ENCODE measurements around the gene FCHSD1. TPM values are rescaled to one million over a fixed set of nuclear protein-coding genes. Genes with fewer than 3 reads are reported as not detected.
A peak's percentile ranks its signal among the peaks of the same experiment; 100 is the strongest.

FCHSD1 gene
- total RNA-seq, 1 experiment from 2014 or later: 5.8 TPM

- peak overlapping the region; percentile 99 for H3K4me3 ChIP-seq
- peaks cover 37% of the 10 kb centered on the region for H3K36me3 ChIP-seq
- no peaks in the 10 kb centered on the region for H3K9me3 ChIP-seq
- H3K27me3 ChIP-seq: no peaks in the 10 kb centered on the region; the same call in 1 of the 2 replicates
- DNase-seq: peak; percentile 38
Observed at GRCh38 chr5:141637123-141637766, 14.0 kb downstream of the FCHSD1 start.

- Histone ChIP-seq H3K4me3 (peak within 1 kb of the TSS; percentile 99), H3K9me3 (no peaks in the 10 kb centered on the region), H3K36me3 (peaks cover 41% of the 10 kb centered on the region), H3K27me3 (no peaks in the 10 kb centered on the region; the same call in 1 of the 2 replicates)
- DNase-seq: peak; percentile 94
Observed at GRCh38 chr5:141636413-141637122, 14.7 kb downstream of the FCHSD1 start, which contains the start of the genes HDAC3 and RELL2. Gene HDAC3 (minus strand): TSS chr5:141636849. CDS start chr5:141636790, 59 bp downstream. Gene RELL2 (plus strand): TSS chr5:141636997. CDS start chr5:141638226, 1,229 bp downstream.

GRCh38 chr5:141636106-141636412 lies 15.2 kb downstream of the FCHSD1 start:
- DNase-seq: no peak
- Histone ChIP-seq H3K36me3 (peaks cover 46% of the 10 kb centered on the region), H3K9me3 (no peaks in the 10 kb centered on the region), H3K4me3 (peak overlapping the region; percentile 99), H3K27me3 (no peaks in the 10 kb centered on the region; the same call in 1 of the 2 replicates)

GRCh38 chr5:141635646-141636045 lies 15.6 kb downstream of the FCHSD1 start:
- H3K27me3 ChIP-seq: no peaks in the 10 kb centered on the region; the same call in 1 of the 2 replicates
- DNase-seq: no peak
- H3K36me3 ChIP-seq: peaks cover 49% of the 10 kb centered on the region
- peak overlapping the region; percentile 99 for H3K4me3 ChIP-seq
- H3K9me3 ChIP-seq: no peaks in the 10 kb centered on the region

GRCh38 chr5:141634720-141635119 lies 16.5 kb downstream of the FCHSD1 start:
- Histone ChIP-seq H3K36me3 (peaks cover 58% of the 10 kb centered on the region), H3K27me3 (no peaks in the 10 kb centered on the region; the same call in 1 of the 2 replicates), H3K9me3 (no peaks in the 10 kb centered on the region), H3K4me3 (no peak overlapping the region; the same call in 1 of the 2 replicates)
- no peak for DNase-seq

GRCh38 chr5:141633871-141634561 lies 17.2 kb downstream of the FCHSD1 start:
- Histone ChIP-seq H3K4me3 (no peak overlapping the region), H3K36me3 (peaks cover 61% of the 10 kb centered on the region), H3K9me3 (no peaks in the 10 kb centered on the region), H3K27me3 (no peaks in the 10 kb centered on the region; the same call in 1 of the 2 replicates)
- DNase-seq: no peak

GRCh38 chr5:141632650-141633049 lies 18.6 kb downstream of the FCHSD1 start:
- peaks cover 75% of the 10 kb centered on the region for H3K36me3 ChIP-seq

GRCh38 chr5:141630570-141631140 lies 20.6 kb downstream of the FCHSD1 start:
- peaks cover 90% of the 10 kb centered on the region for H3K36me3 ChIP-seq

More at GRCh38 chr5:141632650-141633049, 18.6 kb downstream of the FCHSD1 start:
- Histone ChIP-seq H3K4me3 (no peak overlapping the region), H3K9me3 (no peaks in the 10 kb centered on the region), H3K27me3 (no peaks in the 10 kb centered on the region; the same call in 1 of the 2 replicates)
- DNase-seq: no peak

GRCh38 chr5:141628175-141628788 lies 22.9 kb downstream of the FCHSD1 start:
- Histone ChIP-seq H3K27me3 (no peaks in the 10 kb centered on the region), H3K9me3 (no peaks in the 10 kb centered on the region), H3K36me3 (peaks cover 90% of the 10 kb centered on the region), H3K4me3 (no peak overlapping the region)
- DNase-seq: no peak

More at GRCh38 chr5:141630570-141631140, 20.6 kb downstream of the FCHSD1 start:
- no peak for DNase-seq
- no peaks in the 10 kb centered on the region for H3K9me3 ChIP-seq
- H3K27me3 ChIP-seq: no peaks in the 10 kb centered on the region
- no peak overlapping the region for H3K4me3 ChIP-seq

GRCh38 chr5:141623611-141624010 lies 27.6 kb downstream of the FCHSD1 start:
- no peak for DNase-seq
- no peaks in the 10 kb centered on the region for H3K27me3 ChIP-seq
- no peaks in the 10 kb centered on the region for H3K9me3 ChIP-seq
- H3K4me3 ChIP-seq: no peak overlapping the region
- peaks cover 79% of the 10 kb centered on the region for H3K36me3 ChIP-seq

- peaks cover 75% of the 10 kb centered on the region for H3K36me3 ChIP-seq
- no peak for DNase-seq
- no peaks in the 10 kb centered on the region for H3K9me3 ChIP-seq
- no peak overlapping the region for H3K4me3 ChIP-seq
- no peaks in the 10 kb centered on the region for H3K27me3 ChIP-seq
Observed at GRCh38 chr5:141623186-141623585, 28.0 kb downstream of the FCHSD1 start.

- H3K4me3 ChIP-seq: peak within 1 kb of the TSS; percentile 88
- H3K36me3 ChIP-seq: peaks cover 59% of the 10 kb centered on the region
- H3K9me3 ChIP-seq: no peaks in the 10 kb centered on the region; the same call in 1 of the 2 replicates
- H3K27me3 ChIP-seq: no peaks in the 10 kb centered on the region
- DNase-seq: peak; percentile 99
Observed at GRCh38 chr5:141618804-141619554, 32.2 kb downstream of the FCHSD1 start, which contains the start of gene DIAPH1. Gene DIAPH1 (minus strand): TSS chr5:141619000. CDS start chr5:141618914, 86 bp downstream.

- Histone ChIP-seq H3K36me3 (peaks cover 56% of the 10 kb centered on the region), H3K9me3 (no peaks in the 10 kb centered on the region; the same call in 1 of the 2 replicates), H3K27me3 (no peaks in the 10 kb centered on the region), H3K4me3 (peak overlapping the region; percentile 88)
- peak; percentile 60 for DNase-seq
Observed at GRCh38 chr5:141618030-141618803, 33.0 kb downstream of the FCHSD1 start.

GRCh38 chr5:141617682-141618029 lies 33.6 kb downstream of the FCHSD1 start:
- Histone ChIP-seq H3K9me3 (no peaks in the 10 kb centered on the region; the same call in 1 of the 2 replicates), H3K4me3 (peak overlapping the region; percentile 88), H3K36me3 (peaks cover 51% of the 10 kb centered on the region), H3K27me3 (no peaks in the 10 kb centered on the region)
- DNase-seq: no peak

GRCh38 chr5:141617128-141617527 lies 34.1 kb downstream of the FCHSD1 start:
- no peak for DNase-seq

More at GRCh38 chr5:141617128-141617527, 34.1 kb downstream of the FCHSD1 start:
- H3K9me3 ChIP-seq: no peaks in the 10 kb centered on the region; the same call in 1 of the 2 replicates
- H3K27me3 ChIP-seq: no peaks in the 10 kb centered on the region
- H3K4me3 ChIP-seq: peak overlapping the region; percentile 88
- H3K36me3 ChIP-seq: peaks cover 50% of the 10 kb centered on the region

All from MG63 (cell line).